GM12872 (cell line): ENCODE measurements around the gene PRTG.

Experiments used
- CTCF ChIP-seq: IDR thresholded peaks from 3 replicates; pipeline ENCODE4 v1.5.1; 2011; ENCODE audit warnings: low read depth, mild to moderate bottlenecking, low read length, moderate library complexity; ENCODE audit not compliant: insufficient read depth

Gene PRTG

GRCh38 chr15:55599439-55599838 lies 143.5 kb downstream of the PRTG start:
- no peak for TF ChIP-seq CTCF

- no peak for TF ChIP-seq CTCF
Observed at GRCh38 chr15:55590788-55591187, 152.2 kb downstream of the PRTG start.

GRCh38 chr15:55589287-55589686 lies 153.7 kb downstream of the PRTG start:
- no peak for TF ChIP-seq CTCF

- no peak for TF ChIP-seq CTCF
Observed at GRCh38 chr15:55588815-55589115, 154.2 kb downstream of the PRTG start.

GRCh38 chr15:55588070-55588814 lies 154.7 kb downstream of the PRTG start, which contains the start of gene PYGO1:
Gene PYGO1 (minus strand): TSS chr15:55588345. CDS start chr15:55587883, 462 bp downstream.
- no peak for TF ChIP-seq CTCF

- TF ChIP-seq CTCF: no peak
Observed at GRCh38 chr15:55587321-55588069, 155.5 kb downstream of the PRTG start.

GRCh38 chr15:55586808-55587207 lies 156.1 kb downstream of the PRTG start:
- TF ChIP-seq CTCF: no peak
